Nephron progenitor cell (in vitro differentiated cells): ENCODE measurements around the gene ZNF93.

Experiments
- DNase-seq: peaks from one replicate; pipeline ENCODE4 v3.0.0; 2021
- H3K27ac Mint-ChIP-seq: 2 replicates; pipeline ENCODE4 v1.8.0; 2021; ENCODE audit warnings: mild to moderate bottlenecking, moderate library complexity, mixed read lengths
- H3K27me3 Mint-ChIP-seq: 2 replicates; pipeline ENCODE4 v1.8.0; 2021; ENCODE audit warnings: mild to moderate bottlenecking, low read depth, mixed read lengths; ENCODE audit not compliant: poor library complexity
- H3K36me3 Mint-ChIP-seq: 2 replicates; pipeline ENCODE4 v1.8.0; 2021; ENCODE audit warnings: low read depth, mixed read lengths
- H3K4me1 Mint-ChIP-seq: 2 replicates; pipeline ENCODE4 v1.8.0; 2021; ENCODE audit warnings: mixed read lengths
- H3K4me3 Mint-ChIP-seq: 2 replicates; pipeline ENCODE4 v1.8.0; 2021; ENCODE audit warnings: mild to moderate bottlenecking, moderate library complexity, mixed read lengths
- H3K9me3 Mint-ChIP-seq: 2 replicates; pipeline ENCODE4 v1.8.0; 2021; ENCODE audit warnings: mild to moderate bottlenecking, moderate library complexity, mixed read lengths
- TF ChIP-seq, protein P1 (sequence below): fragments of 200-600 bp; sonication (generic); IDR thresholded peaks from 2 replicates; pipeline ENCODE4 v1.5.0; 2021; ENCODE audit warnings: antibody characterized with exemption

ZNF93 gene

DNA sequence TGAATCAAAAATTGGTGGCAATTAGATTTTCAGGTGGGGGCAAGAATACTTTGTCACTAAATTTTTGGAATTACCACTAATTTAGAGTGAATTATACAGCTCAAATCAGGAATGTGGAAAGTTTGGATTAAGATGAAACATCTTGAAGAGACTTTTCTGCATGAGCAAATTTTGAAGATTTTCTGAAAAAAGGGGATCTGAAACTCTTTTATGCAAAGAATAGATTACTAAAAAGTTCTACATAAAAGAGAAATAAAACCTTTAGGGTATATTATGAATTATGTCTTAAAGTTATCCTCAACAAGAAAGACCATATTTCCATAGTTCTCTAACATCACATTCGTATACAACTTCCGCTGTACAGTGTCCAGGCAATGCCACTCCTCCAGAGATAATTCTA, 36.7 kb downstream of the ZNF93 start:
- H3K36me3 Mint-ChIP-seq = peaks cover 66% of the 10 kb centered on the region
- H3K4me3 Mint-ChIP-seq = no peak overlapping the region
- no peak for DNase-seq
- TF ChIP-seq, protein P1, sequence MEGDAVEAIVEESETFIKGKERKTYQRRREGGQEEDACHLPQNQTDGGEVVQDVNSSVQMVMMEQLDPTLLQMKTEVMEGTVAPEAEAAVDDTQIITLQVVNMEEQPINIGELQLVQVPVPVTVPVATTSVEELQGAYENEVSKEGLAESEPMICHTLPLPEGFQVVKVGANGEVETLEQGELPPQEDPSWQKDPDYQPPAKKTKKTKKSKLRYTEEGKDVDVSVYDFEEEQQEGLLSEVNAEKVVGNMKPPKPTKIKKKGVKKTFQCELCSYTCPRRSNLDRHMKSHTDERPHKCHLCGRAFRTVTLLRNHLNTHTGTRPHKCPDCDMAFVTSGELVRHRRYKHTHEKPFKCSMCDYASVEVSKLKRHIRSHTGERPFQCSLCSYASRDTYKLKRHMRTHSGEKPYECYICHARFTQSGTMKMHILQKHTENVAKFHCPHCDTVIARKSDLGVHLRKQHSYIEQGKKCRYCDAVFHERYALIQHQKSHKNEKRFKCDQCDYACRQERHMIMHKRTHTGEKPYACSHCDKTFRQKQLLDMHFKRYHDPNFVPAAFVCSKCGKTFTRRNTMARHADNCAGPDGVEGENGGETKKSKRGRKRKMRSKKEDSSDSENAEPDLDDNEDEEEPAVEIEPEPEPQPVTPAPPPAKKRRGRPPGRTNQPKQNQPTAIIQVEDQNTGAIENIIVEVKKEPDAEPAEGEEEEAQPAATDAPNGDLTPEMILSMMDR = no peak
- no peaks in the 10 kb centered on the region for H3K27me3 Mint-ChIP-seq
- H3K9me3 Mint-ChIP-seq = peaks cover 95% of the 10 kb centered on the region
- H3K4me1 Mint-ChIP-seq = no peaks in the 10 kb centered on the region
- H3K27ac Mint-ChIP-seq = no peak overlapping the region

DNA sequence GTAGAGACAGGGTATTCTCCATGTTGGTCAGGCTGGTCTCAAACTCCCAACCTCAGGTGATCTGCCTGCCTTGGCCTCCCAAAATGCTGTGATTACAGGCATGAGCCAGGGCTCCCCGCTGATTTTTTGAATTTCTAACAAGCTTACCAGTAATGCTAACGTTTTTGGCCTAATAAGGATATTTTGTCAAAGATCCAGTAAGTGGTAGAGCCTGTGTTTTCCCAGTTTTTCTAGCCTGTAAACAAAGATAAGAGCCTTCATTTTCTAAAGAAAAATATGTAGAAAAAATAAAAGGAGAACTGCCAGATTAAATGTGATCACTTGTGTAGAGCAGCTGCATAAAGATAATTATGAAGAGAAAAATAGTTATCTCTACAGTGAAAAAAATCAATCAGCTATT, 37.7 kb downstream of the ZNF93 start:
- H3K27ac Mint-ChIP-seq = no peak overlapping the region
- no peak for DNase-seq
- H3K27me3 Mint-ChIP-seq = no peaks in the 10 kb centered on the region
- peaks cover 57% of the 10 kb centered on the region for H3K36me3 Mint-ChIP-seq
- H3K4me1 Mint-ChIP-seq = no peaks in the 10 kb centered on the region
- TF ChIP-seq, protein P1 = no peak
- no peak overlapping the region for H3K4me3 Mint-ChIP-seq
- H3K9me3 Mint-ChIP-seq = peaks cover 92% of the 10 kb centered on the region

DNA sequence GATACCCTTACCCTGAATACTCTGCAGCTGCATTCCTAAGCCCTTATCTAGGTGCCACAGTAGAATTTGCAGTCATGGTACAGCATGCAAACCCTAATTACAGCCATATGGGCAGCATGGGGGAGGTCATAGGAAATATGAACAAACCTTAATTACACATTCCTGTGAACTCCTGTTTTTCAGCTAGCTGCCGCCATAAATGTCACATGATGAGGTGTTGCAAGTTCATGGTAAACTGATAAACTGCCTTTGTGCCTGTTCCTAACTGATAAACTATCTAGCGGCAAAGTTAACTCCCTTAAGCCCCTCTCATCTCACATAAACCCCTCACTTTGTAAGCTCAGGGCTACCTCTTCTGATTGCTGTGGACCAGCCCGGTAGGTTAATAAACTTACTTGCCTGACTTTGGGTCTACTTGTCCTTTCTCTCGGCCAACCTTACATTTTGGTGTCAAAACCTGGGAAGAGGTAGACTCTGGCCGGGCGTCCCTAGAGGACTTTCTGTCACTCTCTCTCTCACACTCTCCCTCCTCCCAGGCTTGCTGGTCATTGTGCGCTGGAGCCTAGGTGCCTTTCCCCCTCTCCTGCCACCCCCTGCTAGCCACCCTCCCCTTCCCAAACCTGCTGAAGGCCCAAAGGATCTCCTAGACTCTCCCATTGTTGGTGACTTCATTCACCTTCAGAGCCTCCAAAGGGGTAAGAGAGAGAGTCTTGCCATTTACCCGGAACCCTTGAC, 43.3 kb downstream of the ZNF93 start:
- peaks cover 51% of the 10 kb centered on the region for H3K9me3 Mint-ChIP-seq
- H3K4me1 Mint-ChIP-seq = no peaks in the 10 kb centered on the region
- no peaks in the 10 kb centered on the region for H3K27me3 Mint-ChIP-seq
- no peak for DNase-seq
- TF ChIP-seq, protein P1 = no peak
- H3K27ac Mint-ChIP-seq = no peak overlapping the region
- peaks cover 13% of the 10 kb centered on the region for H3K36me3 Mint-ChIP-seq
- H3K4me3 Mint-ChIP-seq = no peak overlapping the region

DNA sequence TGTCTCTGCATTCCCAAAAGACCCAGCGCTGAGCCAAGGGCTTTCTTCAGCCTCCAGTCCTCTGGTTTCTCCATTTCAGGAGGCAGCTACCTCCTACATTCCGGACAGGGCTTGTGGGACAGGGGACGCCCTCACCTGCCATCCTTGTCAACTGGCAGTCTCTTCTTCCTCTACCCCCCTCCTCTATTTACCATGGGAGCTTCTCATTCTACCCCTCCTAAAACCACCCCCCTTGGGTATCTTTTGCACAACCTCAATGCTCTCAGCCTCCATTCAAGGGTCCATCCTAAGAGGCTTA, 43.8 kb downstream of the ZNF93 start:
- Mint-ChIP-seq H3K27ac (no peak overlapping the region), H3K9me3 (peaks cover 46% of the 10 kb centered on the region), H3K4me1 (no peaks in the 10 kb centered on the region), H3K4me3 (no peak overlapping the region), H3K36me3 (peaks cover 10% of the 10 kb centered on the region), H3K27me3 (no peaks in the 10 kb centered on the region)
- TF ChIP-seq, protein P1 = no peak
- DNase-seq = no peak

DNA sequence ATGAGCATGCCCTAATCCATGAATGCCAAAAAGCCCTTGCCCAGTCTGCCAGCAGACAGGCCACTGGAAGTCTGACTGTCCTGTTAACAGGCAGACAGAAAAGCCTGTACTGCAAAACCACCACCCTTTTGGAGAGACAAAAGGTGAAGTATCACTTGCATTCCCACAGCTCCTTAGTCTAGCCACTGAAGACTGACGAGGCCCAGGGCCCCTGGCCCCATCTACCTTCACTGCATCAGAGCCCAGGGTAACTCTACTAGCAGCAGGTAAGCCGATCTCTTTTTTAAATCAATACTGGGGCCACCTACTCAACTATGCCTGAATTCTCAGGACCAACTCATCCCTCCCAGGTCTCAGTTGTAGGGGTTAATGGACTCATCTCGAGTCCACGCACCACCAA, 45.5 kb downstream of the ZNF93 start:
- Mint-ChIP-seq H3K27me3 (no peaks in the 10 kb centered on the region), H3K4me1 (no peaks in the 10 kb centered on the region)

DNA sequence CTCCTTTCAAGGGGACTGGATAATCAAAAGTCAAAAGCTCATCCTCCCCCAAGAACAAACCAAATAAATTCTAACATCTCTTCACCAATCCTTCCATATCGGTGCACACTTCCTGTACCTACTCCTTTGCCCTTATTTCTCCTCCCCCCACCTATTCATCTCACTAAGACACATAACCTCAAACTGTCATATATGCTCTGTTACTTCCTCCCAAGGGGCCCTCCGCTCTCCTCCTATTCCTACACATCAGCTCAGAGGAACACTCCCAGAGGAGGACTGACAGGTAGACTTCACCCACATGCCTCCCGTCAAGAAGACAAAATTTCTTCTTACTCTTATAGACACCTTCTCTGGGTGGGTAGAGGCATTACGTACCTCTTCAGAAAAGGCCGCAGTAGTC, 48.1 kb downstream of the ZNF93 start:
- Mint-ChIP-seq H3K36me3 (no peaks in the 10 kb centered on the region), H3K9me3 (peaks cover 18% of the 10 kb centered on the region), H3K27ac (no peak overlapping the region), H3K4me1 (no peaks in the 10 kb centered on the region), H3K4me3 (no peak overlapping the region), H3K27me3 (peaks cover 5% of the 10 kb centered on the region)
- DNase-seq = no peak
- TF ChIP-seq, protein P1 = no peak

More for the DNA sequence above, 45.5 kb downstream of the ZNF93 start:
- Mint-ChIP-seq H3K4me3 (no peak overlapping the region), H3K9me3 (peaks cover 32% of the 10 kb centered on the region), H3K27ac (no peak overlapping the region), H3K36me3 (peaks cover 10% of the 10 kb centered on the region)
- TF ChIP-seq, protein P1 = no peak
- no peak for DNase-seq
